Activated naive CD8-positive, alpha-beta T cell treated with anti-CD3 and anti-CD28 coated beads, Interleukin-2, amount 50 U/mL, for 16 hours (primary cell): ENCODE data around the gene RETSAT.

ENCODE experiments used
- DNase-seq: peaks from one replicate; pipeline ENCODE4 v3.0.0-alpha.2; 2020; ENCODE audit warnings: low read depth, low spot score

Gene RETSAT

GRCh38 chr2:85308896-85309555, 45.3 kb downstream of the RETSAT start:
- DNase-seq, result no peak

- no peak for DNase-seq
These were observed 46.1 kb downstream of the RETSAT start for GRCh38 chr2:85308201-85308600.

GRCh38 chr2:85307527-85307897, 46.8 kb downstream of the RETSAT start:
- no peak for DNase-seq

GRCh38 chr2:85303780-85304531, 50.4 kb downstream of the RETSAT start:
- no peak for DNase-seq

GRCh38 chr2:85302121-85302520, 52.2 kb downstream of the RETSAT start:
- no peak for DNase-seq
